GM18868 (cell line): Measurements from ENCODE around the gene IP6K3.

Experiments used
- ATAC-seq: cut with Tn5 transposase; IDR thresholded peaks from one replicate; pipeline ENCODE4 v1.9.1; 2021; ENCODE audit warnings: mild to moderate bottlenecking, moderate library complexity; ENCODE audit not compliant: unreplicated experiment

IP6K3 gene

DNA sequence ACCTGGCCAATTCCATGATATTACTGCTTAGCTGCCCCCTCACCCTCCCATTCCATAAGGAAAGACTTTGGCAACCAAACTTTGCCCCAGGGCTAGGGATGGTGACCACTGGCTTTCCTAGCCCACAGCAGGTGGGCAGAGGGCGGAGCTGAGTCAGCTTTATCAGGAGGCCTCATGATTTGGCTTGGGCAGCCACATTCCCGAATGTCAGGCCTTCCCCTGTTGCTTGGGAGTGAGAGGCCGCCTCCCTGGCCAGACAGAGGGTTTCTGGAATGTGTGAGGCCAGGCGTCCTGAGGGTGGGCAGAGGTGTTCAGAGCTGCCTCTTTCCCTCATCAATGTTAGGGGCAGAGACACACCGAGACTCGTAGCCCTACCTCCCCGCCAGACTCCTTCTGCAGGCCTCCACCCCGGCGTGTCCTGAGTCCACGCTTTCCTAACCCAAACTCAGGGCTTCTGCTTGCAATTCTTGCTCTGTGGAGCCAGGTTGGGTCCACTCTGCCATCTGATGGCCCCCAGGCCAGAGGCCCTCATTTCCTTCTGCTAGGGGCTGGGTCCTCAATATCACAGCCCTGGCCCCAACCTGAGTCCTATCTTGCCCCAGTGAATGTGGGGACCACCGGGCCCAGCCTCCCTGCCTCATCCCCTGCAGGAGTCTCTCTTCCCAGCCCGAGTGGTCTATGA, 54.5 kb downstream of the IP6K3 start:
- ATAC-seq: no peak

DNA sequence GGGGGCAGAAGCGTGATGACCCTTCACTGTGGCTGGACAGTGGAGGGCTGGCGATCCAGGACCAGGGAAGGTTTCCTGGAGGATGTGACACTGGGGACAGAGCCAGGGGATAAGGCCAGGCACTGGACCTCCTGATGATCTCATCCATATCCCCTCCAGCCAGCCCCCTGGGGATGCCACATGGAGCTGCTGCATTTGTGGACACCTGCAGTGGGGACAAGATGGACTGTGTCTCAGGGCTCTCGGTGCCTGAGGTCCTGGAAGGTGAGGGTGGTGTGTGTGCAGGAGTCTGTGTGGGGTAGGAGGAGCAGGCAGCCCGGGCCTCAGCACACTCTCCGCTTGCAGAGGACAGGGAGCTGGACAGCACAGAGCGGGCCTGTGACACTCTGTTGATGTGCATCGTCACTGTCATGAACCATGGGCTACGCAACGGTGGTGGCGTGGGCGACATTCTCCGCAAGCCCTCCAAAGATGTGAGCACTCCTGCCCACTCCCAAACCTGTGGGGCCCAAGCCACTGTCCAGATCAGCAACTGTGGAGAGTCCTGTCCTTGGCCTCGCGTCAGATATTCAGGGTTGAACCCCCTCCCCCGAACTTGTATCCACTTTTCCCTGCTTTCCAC, 55.1 kb downstream of the IP6K3 start:
- no peak for ATAC-seq

DNA sequence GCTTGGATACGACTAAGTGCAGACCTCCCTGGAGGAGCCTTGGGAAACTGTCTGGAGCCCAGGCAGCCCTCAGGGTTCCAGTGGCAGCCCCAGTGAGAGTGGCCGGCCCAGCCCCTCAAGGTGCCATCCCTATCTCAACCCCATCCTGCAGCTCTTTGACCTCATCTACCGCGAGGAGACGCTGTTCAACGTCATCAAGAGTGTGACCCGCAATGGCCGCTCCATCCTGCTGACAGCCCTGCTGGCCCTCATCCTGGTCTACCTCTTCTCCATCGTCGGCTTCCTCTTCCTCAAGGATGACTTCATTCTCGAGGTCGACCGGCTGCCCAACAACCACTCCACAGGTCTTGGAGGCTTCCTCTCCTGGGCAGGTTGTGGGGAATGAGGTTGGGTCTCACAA, 55.9 kb downstream of the IP6K3 start:
- ATAC-seq: no peak

DNA sequence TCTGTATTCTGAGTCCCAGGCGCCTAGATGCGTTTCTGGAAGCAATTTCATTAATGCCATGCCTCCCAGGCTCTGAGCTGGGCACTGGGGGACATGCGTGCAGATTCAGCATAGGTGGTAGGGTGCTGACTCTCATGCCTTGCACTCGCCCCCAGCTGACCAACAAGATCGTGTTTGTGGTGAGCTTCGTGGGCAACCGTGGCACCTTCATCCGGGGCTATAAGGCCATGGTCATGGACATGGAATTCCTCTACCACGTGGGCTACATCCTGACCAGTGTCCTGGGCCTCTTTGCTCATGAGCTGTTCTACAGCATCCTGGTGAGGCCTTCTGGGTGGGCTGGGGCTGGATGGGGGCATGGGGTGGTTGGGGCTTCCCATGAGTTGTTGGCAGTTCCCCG, 56.8 kb downstream of the IP6K3 start:
- no peak for ATAC-seq

DNA sequence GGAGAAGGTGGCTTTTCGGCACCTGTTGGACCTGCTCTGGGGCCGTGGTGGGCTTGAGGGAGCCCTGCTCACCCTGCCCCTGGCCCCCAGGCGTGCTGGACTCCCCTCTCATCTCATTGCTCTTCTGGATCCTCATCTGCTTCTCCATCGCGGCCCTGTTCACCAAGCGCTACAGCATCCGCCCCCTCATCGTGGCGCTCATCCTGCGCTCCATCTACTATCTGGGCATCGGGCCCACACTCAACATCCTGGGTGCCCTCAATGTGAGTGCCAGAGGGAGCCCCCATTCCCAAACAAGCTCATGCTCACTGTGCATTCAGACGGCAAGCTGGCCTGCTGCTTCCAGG, 57.6 kb downstream of the IP6K3 start:
- no peak for ATAC-seq

DNA sequence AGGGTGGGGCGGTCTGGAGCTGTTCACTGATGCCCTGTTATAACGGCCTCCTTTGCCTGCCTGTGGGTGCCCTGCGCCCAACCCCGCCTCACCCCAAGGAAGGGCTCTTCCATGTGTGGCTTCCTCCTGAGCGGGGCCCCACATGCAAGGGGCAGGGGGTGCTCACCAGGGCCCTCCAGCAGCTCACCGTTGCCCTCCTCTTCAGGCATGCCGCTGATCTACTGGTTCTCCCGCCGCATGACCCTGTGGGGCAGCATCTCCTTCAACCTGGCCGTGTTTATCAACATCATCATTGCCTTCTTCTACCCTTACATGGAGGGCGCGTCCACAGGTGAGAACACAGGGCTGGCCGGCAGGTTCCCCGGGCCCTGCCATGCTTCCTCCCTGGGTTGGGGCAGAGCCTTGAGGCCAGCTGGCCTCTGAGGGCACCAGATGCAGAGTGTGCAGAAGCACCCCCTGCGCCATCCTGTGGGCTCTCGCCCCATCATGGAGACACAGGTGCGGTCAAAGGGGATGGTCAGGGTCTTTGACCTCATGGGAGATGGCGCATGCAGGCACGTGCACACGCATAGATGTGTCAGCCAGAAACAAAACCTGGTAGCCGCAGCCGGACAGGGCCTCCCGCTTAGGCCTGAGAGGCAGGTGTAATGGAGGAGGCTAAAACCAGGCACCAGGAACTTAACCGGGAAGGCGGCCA, 58.1 kb downstream of the IP6K3 start:
- ATAC-seq: no peak

DNA sequence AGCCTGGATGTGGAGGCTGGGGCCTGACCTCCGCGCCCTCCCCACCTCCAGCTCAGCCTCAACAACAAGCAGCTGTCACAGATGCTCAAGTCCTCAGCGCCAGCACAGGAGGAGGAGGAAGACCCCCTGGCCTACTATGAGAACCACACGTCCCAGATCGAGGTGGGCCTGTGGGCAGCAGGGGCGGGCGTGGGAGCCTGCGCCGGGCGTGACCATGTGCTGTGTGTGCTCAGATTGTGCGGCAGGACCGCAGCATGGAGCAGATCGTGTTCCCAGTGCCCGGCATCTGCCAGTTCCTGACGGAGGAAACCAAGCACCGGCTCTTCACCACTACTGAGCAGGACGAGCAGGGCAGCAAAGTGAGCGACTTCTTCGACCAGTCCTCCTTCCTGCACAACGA, 58.7 kb downstream of the IP6K3 start:
- no peak for ATAC-seq

DNA sequence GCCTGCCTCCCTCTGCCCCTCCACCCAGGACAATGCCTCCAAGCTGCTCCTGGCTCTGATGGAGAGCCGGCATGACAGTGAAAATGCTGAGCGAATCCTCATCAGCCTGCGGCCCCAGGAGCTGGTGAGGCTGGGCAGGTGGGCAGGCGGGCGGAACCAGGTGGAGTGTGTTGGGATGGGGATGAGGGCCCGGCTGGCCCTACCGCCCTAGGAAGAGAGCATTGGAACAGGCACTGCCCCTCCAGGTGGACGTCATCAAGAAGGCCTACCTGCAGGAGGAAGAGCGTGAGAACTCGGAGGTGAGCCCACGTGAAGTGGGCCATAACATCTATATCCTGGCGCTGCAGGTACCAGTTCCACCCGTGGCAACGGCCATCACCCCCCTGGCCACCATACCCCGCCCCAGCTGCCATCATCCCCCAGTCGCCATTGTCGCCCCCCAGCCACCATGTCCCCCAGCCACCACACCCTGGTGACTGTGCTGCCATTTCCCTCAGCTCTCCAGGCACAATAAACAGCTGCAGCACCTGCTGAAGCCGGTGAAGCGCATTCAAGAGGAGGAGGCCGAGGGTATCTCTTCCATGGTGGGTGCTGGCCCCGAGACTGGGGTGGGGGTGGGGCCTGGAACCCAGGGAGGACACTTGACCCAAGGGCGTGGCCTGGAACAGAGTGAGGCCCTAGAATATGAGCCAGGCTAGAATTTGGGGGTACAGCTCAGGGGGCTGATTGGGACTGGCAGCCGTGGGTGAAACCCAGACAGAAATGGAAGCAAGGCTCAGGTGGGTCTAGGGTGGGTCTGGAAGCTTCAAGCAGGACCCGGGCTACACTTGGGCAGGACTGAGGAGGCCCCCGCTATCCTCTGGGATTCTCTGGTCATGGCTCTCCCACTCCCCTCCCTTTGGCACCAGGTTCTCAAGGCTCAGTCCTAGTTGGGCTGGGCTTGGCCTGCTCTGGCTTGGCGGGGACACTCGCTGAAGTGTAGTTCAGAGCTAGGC, 59.4 kb downstream of the IP6K3 start:
- ATAC-seq: no peak

DNA sequence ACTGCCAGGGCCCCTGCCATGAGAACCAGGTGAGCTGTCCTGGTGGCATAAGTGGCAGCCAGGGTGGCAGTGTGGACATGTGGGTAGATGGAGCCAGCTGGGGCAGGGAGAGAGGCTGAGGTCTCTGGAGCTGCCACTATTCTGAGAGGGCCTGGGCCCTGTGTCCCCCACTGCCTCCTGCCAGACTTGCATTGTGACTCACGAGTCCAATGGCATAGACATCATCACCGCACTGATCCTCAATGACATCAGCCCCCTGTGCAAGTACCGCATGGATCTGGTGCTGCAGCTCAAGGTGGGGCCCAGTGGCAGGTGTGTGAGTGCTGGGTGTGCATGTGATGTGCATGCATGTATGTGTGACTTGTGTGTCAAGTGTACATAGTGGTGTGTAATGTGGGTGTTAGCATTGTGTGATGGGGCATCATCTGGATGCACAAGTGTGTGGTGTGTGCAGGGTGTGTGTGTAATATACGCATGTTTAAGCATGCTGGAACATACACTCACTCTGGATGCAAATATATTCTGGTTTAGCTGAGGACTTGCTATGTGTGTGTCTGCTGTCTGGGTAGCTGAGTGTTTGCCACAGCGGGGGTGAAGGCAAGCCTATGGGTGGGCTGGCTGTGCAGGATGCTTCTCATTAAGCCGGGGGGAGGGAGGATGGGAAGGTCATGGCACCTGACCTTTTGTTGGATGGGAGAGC, 60.3 kb downstream of the IP6K3 start:
- no peak for ATAC-seq

DNA sequence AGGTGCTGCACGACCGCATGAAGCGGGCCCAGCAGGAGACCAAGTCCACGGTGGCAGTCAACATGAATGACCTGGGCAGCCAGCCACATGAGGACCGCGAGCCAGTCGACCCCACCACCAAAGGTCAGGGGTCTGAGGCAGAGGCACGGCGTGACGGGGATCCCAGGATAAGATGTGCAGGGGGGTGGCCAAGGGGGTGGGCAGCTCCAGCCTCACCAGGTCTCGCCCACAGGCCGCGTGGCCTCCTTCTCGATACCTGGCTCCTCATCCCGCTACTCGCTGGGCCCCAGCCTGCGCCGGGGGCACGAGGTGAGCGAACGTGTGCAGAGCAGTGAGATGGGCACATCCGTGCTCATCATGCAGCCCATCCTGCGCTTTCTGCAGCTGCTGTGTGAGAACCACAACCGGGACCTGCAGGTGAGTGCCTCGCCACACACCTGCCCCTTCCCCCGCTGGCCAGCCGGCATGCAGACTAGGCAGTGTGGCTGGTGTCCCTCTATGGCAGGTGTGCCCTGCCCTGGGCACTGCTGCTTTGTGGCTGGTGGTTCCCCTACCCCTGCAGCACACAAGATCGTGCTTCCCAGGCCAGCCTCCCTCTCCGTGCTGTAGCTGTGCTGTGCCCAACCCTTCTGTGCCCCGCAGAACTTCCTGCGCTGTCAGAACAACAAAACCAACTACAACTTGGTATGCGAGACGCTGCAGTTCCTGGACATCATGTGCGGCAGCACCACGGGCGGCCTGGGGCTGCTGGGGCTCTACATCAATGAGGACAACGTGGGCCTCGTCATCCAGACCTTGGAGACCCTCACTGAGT, 61.1 kb downstream of the IP6K3 start:
- ATAC-seq: no peak

DNA sequence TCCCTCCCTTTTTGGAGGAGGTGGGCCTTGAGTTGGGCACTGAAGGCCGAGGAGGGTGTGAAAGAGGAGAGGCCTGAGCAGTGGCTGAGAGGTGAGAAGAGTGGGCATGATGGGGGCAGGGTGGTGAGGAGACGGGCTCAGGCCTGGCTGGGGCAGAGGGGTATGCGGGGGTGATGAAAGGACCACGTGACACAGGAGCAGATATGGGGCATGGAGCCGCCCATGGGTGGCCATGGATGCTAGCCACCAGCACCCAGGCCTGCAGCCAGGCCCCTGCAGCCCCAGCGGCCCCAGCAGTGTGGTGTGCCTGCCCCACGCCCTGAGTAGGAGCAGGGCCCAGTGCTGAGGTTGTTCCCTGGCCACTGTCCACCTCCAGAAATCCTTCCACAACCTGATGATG, 61.7 kb downstream of the IP6K3 start:
- ATAC-seq: no peak

DNA sequence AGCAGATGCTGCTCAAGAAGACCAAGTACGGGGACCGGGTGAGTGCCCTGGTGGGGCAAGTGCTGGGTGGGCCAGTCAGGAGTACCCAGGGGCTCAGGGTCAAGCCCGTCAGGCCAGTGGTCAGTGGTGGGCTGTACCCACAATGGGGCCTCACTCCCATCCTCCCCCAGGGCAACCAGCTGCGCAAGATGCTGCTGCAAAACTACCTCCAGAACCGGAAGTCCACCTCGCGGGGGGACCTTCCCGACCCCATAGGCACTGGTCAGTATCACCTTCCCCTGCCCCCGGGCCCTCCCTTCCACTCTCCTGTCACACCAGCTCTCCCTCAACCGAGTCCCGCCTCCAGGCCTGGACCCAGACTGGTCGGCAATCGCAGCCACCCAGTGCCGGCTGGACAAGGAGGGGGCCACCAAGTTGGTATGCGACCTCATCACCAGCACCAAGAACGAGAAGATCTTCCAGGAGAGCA, 62.2 kb downstream of the IP6K3 start:
- no peak for ATAC-seq

DNA sequence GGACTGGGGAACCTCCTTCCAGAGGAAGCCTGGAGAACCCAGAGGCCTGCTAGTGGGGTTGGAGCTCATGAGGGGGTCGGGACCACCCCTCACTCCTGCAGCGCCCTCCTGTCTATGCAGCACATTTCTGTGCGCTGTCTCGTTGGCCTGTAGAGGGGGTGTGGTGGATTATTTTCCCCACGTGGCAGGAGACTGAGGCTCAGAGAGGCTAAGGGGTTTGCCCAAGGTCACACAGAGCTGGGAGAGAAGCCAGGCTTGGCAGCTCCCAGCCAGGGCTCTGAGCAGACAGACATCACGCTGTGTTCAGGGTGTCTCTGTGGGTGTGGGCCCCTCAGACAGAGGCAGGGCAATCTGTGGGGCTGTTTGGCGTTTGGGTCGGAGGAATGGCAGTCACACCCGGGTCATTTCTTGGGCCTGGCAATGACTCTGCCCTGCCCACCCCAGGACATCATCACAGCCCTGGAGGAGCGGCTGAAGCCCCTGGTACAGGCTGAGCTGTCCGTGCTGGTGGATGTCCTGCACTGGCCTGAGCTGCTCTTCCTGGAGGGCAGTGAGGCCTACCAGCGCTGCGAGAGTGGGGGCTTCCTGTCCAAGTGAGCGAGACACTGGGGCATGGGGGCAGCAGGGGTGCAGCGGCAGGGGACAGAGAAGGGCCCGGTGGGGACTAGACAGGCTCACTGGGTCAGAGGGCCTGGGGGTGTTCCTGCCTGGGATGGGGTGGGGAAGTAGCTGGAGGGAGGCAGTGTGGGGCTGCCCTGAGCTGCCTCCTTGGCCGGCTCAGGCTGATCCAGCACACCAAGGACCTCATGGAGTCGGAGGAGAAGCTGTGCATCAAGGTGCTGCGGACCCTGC, 62.9 kb downstream of the IP6K3 start:
- ATAC-seq: no peak

DNA sequence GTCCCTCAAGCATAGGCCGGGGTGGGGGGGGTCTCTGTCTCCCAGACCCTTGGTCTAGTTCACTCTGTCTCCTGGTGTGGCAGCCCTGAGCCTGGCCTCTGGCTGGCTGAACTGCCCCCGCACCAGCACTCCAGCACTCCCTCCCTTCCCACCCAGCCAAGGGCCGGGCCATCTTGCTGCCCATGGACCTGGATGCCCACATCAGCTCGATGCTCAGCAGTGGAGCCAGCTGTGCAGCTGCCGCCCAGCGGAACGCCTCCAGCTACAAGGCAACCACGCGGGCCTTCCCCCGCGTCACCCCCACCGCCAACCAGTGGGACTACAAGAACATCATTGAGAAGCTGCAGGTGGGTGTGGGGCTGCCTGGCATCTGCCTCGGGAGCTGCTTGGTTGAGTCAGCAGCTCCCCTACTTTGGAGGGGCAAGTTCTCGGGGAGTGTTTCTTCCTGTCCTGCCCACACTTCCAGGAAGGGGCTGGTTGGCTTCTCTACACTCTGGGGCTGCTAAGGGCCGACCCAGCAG, 63.6 kb downstream of the IP6K3 start:
- ATAC-seq: no peak

DNA sequence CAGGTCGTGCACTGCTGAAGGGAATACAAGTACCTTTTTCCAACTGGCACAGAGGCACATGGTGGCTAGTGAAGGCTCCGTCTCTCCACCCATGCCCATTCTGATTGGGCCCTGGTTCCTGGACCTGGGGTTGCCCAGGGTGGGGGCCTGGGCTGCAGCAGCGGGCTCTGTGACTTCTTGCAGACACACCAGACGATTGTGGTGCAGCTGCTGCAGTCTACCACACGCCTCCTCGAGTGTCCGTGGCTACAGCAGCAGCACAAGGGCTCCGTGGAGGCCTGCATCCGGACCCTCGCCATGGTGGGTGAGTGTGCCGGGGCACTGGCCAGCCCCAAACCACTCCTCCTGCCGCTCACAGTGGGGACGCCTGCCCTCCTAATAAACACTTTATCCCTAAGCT, 64.4 kb downstream of the IP6K3 start:
- no peak for ATAC-seq

DNA sequence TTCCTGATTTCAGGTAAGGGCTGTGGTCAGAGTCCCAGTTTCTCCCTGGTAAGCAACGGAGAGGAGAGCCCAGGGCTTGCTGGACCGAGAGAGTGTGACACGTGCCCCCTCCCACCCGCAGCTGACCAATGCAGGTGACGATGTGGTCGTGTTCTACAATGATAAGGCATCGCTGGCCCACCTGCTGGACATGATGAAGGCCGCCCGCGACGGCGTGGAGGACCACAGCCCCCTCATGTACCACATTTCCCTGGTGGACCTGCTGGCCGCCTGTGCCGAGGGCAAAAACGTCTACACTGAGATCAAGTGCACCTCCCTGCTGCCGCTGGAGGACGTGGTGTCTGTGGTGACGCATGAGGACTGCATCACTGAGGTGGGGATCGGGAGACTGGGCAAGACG, 66.9 kb downstream of the IP6K3 start:
- no peak for ATAC-seq

DNA sequence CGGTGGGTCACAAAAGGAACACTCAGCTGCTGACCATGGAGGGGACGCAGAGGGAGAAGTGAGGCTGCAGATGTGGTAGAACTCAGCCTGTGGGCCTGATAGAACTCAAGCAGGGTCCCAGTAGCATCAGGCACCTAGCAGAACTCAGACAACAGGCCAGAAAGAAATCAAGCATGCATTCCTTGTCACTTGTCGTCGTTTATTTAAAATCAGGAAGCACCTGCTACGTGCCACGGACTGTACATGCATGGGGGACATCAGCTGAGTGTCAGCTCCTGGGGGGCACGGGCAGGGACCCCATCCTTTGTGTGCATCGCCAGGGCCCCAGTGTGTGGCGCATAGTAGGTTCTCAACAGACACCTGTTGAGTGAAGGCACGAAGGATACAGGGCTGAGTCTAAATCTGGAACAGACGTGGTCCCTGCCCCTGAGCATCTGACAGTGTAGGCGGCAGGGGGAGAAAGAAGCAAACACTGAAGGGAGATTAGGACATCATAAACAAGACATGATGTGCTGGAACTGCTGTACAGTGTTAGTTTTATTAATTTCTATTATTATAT, 67.7 kb downstream of the IP6K3 start:
- no peak for ATAC-seq

DNA sequence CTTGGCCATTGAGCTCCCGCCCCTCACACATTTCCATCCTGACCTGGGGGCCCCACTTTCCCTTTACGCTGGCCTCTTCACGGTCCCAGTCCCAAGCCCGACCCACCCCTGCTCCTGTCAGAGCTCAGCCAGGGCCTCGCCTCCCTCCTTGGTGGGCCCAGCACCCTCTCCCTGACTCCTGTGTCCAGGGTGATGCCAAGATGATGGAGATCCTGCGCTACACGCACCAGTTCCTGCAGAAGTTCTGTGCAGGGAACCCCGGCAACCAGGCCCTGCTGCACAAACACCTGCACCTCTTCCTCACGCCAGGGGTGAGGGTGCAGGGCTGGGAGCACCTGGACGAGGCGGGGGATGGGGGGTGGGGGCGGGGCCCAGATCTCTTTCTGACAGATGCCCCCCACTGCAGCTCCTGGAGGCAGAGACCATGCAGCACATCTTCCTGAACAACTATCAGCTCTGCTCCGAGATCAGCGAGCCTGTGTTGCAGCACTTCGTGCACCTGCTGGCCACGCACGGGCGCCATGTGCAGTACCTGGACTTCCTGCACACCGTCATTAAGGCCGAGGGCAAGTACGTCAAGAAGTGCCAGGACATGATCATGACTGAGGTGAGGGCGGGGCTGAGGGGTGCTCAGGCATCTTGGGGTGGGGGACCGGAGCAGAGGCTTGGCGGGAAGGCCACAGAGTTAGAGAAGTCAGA, 68.3 kb downstream of the IP6K3 start:
- ATAC-seq: no peak
